Right lobe of liver (tissue), 4 donors: ENCODE results near the gene ANAPC2.

Experiments
- POLR2A ChIP-seq: fragments of 450-650 bp; IDR thresholded peaks from one replicate; pipeline ENCODE4 v1.6.1; 2017; ENCODE audit warnings: antibody characterized with exemption, mild to moderate bottlenecking
- TF ChIP-seq, protein P1 (sequence below), 4 donors: fragments of 200-600 bp in 3 of 4; fragments of 450-650 bp in 1 of 4; IDR thresholded peaks; one replicate each; pipeline versions ENCODE4 v1.5.1 to v1.8.0; 2016 to 2022; ENCODE audit warnings: antibody characterized with exemption in 4 of 4, mild to moderate bottlenecking in 2 of 4
- donor health status: DM: no; HTN: no; CAD: no.
- donor health status: DM: no; HTN: no; CAD: no.
- donor health status: DM: no; HTN: yes; CAD: no.

DNA sequence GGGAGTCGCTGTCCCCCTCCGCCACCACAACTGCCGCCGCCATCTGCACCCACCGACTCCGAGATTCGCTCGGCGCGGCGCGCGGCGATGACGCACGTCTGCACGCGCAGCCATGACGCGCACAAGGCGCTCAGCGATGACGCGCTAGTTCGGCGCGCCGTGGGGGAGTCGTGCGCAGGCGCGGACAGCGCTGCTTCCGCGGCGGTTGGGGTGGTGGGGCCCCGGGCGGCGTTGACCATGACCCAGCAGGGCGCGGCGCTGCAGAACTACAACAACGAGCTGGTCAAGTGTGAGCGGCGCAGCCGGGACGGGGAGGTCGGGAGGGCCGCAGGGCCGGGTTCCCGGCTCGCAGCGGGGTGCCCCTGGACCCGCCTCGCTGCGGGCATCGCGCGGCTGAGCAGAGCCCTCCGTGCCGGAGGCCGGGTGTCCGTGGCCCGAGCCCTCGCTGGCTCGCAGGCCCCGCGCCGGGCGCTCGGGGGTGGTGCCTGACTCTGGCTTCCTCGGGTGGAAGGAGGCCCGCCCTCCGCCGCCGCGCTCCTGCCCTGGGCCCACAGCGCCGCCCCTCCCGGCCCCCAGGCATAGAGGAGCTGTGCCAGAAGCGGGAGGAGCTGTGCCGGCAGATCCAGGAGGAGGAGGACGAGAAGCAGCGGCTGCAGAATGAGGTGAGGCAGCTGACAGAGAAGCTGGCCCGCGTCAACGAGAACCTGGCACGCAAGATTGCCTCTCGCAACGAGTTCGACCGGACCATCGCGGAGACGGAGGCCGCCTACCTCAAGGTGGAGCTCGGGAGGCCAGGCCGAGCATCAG is at the start of gene ANAPC2, which contains the start of gene SSNA1:
- TF ChIP-seq, protein P1, sequence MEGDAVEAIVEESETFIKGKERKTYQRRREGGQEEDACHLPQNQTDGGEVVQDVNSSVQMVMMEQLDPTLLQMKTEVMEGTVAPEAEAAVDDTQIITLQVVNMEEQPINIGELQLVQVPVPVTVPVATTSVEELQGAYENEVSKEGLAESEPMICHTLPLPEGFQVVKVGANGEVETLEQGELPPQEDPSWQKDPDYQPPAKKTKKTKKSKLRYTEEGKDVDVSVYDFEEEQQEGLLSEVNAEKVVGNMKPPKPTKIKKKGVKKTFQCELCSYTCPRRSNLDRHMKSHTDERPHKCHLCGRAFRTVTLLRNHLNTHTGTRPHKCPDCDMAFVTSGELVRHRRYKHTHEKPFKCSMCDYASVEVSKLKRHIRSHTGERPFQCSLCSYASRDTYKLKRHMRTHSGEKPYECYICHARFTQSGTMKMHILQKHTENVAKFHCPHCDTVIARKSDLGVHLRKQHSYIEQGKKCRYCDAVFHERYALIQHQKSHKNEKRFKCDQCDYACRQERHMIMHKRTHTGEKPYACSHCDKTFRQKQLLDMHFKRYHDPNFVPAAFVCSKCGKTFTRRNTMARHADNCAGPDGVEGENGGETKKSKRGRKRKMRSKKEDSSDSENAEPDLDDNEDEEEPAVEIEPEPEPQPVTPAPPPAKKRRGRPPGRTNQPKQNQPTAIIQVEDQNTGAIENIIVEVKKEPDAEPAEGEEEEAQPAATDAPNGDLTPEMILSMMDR (IDR thresholded peaks at IDR 0.05): peak; percentile 3 to 43 (median 18)
- peak; percentile 88 for TF ChIP-seq POLR2A
